Body of pancreas (tissue), 4 donors: ENCODE measurements around the gene SLC20A1. TPM values are rescaled to one million over a fixed set of nuclear protein-coding genes. Genes with fewer than 3 reads are reported as not detected.
"Not testable (repeated sequence)": the region's sequence is repeated elsewhere in the genome, so short reads cannot be mapped to it uniquely, and the experiment has no call there.

Experiments
- ATAC-seq: fragments of 150-250 bp; one replicate; pipeline ENCODE4 v1.9.1; 2016
- DNase-seq, 4 donors: peaks; one replicate each; pipeline ENCODE4 v3.0.0-alpha.2; 2019
- H3K27ac ChIP-seq, 4 donors: fragments of 200-600 bp; sonication (generic); 1 replicate in 3 of 4; 2 replicates in 1 of 4; pipeline versions ENCODE4 v1.5.1 to v1.6.1; 2016 to 2019; ENCODE audit warnings: mild to moderate bottlenecking in 1 of 4, mixed read lengths in 1 of 4, moderate library complexity in 1 of 4
- H3K27me3 ChIP-seq, 2 donors: fragments of 200-600 bp; sonication (generic); one replicate each; pipeline ENCODE4 v1.6.0; 2016; ENCODE audit warnings: mild to moderate bottlenecking in 1 of 2
- H3K36me3 ChIP-seq, 2 donors: fragments of 200-600 bp; sonication (generic); replicated peaks in 1 of 2; 2 replicates each; pipeline ENCODE4 v1.5.1; 2016; ENCODE audit warnings: low read depth in 2 of 2; ENCODE audit not compliant: insufficient read depth in 1 of 2
- H3K4me1 ChIP-seq: fragments of 200-600 bp; sonication (generic); one replicate; pipeline ENCODE4 v1.6.0; 2016
- H3K4me3 ChIP-seq, 2 donors: fragments of 200-600 bp; sonication (generic); 1 replicate in 1 of 2; 2 replicates in 1 of 2; pipeline ENCODE4 v1.5.1; 2016 to 2019
- H3K9me3 ChIP-seq, 3 donors: fragments of 200-600 bp; sonication (generic); 1 replicate in 2 of 3; 2 replicates in 1 of 3; pipeline ENCODE4 v1.5.1; 2016
- POLR2A ChIP-seq, 3 donors: fragments of 450-650 bp; IDR thresholded peaks; one replicate each; pipeline ENCODE4 v1.6.1; 2016; ENCODE audit warnings: antibody characterized with exemption in 3 of 3, mild to moderate bottlenecking in 2 of 3
- WGBS, 2 donors: methylation state at CpG; one replicate each; pipeline ENCODE4 v1.1.5; 2017; 5-methylcytosine and 5-hydroxymethylcytosine counted together
- intact Hi-C: fragments of 100-400 bp; cut with DNase I; formaldehyde crosslinking; loops from one replicate; pipeline ENCODE4 v1.15.1; 2023
- total RNA-seq, 2 donors: library from RNA; depleted of rRNA; stranded (reverse); fragments of >200 nt; gene quantifications; one replicate each; pipeline ENCODE4 v1.1.0, GENCODE V29; 2016
- TF ChIP-seq, protein P1 (sequence below), 7 experiments: fragments of 450-650 bp in 4 of 7; fragments of 200-600 bp in 3 of 7; sonication (generic) in 3 of 7; IDR thresholded peaks; one replicate each; pipeline ENCODE4 v1.5.1; 2016 to 2019; ENCODE audit warnings: antibody characterized with exemption in 7 of 7

The SLC20A1 gene
- total RNA-seq, 2 donors from 2014 or later, result 20.5 to 50.1 TPM

DNA sequence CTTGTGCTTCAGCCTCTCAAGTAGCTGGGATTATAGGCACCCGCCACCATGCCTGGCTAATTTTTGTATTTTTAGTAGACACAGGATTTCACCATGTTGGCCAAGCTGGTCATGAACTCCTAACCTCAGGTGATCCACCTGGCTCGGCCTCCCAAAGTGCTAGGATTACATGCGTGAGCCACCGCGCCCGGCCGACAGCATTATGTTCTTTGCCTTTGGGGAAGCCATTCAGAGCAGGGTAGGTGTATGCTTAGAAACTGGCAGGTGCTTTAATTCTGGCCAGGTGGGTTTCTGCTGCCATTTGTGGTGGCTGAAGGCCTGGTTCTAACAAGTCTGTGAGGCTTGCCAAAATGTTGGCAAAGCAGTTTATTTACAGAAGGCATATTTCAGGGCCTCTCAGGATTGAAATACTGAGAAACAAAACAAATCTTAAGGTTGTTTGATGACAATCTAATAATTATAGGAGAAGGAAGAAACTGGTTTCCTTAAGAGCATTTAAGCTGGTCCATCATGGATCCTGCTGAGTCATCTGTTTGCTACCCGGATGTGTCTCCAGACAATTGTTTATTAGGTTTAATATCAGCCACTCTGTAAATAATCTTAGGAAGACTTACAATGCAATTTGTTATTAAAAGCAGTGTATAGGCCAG, 16.0 kb downstream of the SLC20A1 start:
- no peak for ATAC-seq
- H3K9me3 ChIP-seq, result no peaks in the 10 kb centered on the region
- no peaks in the 10 kb centered on the region for H3K27me3 ChIP-seq
- intact Hi-C loops, result no loop called here
- no peak overlapping the region for H3K27ac ChIP-seq
- TF ChIP-seq, protein P1, sequence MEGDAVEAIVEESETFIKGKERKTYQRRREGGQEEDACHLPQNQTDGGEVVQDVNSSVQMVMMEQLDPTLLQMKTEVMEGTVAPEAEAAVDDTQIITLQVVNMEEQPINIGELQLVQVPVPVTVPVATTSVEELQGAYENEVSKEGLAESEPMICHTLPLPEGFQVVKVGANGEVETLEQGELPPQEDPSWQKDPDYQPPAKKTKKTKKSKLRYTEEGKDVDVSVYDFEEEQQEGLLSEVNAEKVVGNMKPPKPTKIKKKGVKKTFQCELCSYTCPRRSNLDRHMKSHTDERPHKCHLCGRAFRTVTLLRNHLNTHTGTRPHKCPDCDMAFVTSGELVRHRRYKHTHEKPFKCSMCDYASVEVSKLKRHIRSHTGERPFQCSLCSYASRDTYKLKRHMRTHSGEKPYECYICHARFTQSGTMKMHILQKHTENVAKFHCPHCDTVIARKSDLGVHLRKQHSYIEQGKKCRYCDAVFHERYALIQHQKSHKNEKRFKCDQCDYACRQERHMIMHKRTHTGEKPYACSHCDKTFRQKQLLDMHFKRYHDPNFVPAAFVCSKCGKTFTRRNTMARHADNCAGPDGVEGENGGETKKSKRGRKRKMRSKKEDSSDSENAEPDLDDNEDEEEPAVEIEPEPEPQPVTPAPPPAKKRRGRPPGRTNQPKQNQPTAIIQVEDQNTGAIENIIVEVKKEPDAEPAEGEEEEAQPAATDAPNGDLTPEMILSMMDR (IDR thresholded peaks at IDR 0.05), result no peak
- TF ChIP-seq POLR2A (IDR thresholded peaks at IDR 0.05), result no peak
- DNase-seq, result no peak
- peaks cover 12% of the 10 kb centered on the region for H3K4me1 ChIP-seq
- H3K36me3 ChIP-seq, result peaks cover 13 to 17% of the 10 kb centered on the region in 2 donors
- no peak overlapping the region for H3K4me3 ChIP-seq
- WGBS, 2 donors, result 87 to 91% methylated on average over 5 to 8 of the region's 8 CpGs

DNA sequence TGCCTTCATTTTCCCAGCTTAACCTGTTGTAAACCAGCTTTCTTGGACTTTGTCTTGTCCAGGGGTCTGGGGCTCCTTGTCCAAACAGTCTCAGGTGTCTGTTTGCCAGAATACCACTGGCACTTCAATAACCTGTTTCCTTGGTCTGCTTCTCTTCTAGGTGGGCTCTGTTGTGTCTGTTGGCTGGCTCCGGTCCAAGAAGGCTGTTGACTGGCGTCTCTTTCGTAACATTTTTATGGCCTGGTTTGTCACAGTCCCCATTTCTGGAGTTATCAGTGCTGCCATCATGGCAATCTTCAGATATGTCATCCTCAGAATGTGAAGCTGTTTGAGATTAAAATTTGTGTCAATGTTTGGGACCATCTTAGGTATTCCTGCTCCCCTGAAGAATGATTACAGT, 17.0 kb downstream of the SLC20A1 start:
- no peaks in the 10 kb centered on the region for H3K27me3 ChIP-seq
- H3K4me3 ChIP-seq, result no peak overlapping the region
- no peak overlapping the region for H3K27ac ChIP-seq
- H3K36me3 ChIP-seq, result peaks cover 12 to 17% of the 10 kb centered on the region in 2 donors
- no peak for TF ChIP-seq POLR2A (IDR thresholded peaks at IDR 0.05)
- TF ChIP-seq, protein P1 (IDR thresholded peaks at IDR 0.05), result no peak
- no peaks in the 10 kb centered on the region for H3K9me3 ChIP-seq
- 74 to 93% methylated on average over 3 of the region's 3 CpGs for WGBS, 2 donors
- intact Hi-C loops, result no loop called here
- ATAC-seq (no peak), DNase-seq (peak in 2 of 4 donors; percentile 14 to 29)
- H3K4me1 ChIP-seq, result peaks cover 12% of the 10 kb centered on the region

DNA sequence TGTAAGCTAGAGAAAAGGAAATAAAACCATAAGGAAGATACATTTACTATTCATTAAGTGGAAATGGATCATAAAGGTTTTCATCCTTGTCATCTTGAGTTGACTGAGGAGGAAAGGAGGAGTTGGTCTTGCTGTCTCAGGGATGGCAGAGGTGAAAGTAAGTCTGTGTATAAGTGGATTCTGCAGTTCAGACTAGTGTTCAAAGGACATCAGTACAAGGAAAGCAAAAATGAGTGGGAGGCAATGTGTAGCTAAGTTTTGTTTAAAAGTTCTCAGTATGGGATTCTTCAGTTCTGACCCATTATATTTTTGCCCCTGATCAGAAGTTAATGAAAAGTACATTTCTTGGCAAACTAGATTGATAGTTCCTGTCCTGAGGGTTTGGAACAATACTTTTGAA, 18.9 kb downstream of the SLC20A1 start:
- peaks cover 11% of the 10 kb centered on the region for H3K4me1 ChIP-seq
- no peaks in the 10 kb centered on the region for H3K27me3 ChIP-seq
- DNase-seq (no peak), ATAC-seq (no peak)
- TF ChIP-seq POLR2A (IDR thresholded peaks at IDR 0.05), result no peak
- TF ChIP-seq, protein P1 (IDR thresholded peaks at IDR 0.05), result no peak
- H3K4me3 ChIP-seq, result no peak overlapping the region
- no peaks in the 10 kb centered on the region for H3K9me3 ChIP-seq
- H3K36me3 ChIP-seq, result peaks cover 7 to 10% of the 10 kb centered on the region in 2 donors
- no peak overlapping the region for H3K27ac ChIP-seq
- intact Hi-C loops, result no loop called here

DNA sequence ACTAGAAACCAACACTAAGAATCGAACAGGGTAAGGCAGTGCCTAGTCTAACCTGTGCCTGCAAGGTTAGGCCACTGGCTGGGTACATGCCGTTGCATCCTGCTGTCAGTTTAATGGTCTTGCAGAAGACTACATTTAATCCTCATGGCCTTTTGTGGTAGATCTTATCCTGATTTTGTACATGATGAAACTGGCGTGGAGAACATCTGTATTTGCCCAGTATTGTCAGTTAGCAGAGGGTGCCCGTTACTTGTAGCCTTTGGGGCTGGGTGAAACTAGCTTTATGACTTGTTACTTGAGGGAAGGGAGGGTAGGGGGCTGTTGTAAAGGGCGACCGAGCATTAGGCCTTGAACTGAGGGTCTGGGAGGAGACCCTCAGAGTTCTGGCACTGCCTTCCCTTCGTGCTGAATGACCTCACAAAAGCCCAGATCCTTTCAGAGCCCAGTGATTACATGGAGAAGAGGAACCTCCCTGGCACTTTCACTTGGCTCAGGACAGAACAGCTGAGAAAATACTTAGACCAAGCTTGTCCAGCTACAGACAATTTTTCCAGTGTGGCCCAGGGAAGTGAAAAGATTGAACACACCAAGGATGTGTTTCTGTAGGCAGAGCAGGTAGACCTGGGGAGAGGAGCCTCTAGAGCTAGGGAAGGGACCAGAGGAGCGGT, 19.5 kb downstream of the SLC20A1 start:
- Histone ChIP-seq H3K27me3 (no peaks in the 10 kb centered on the region), H3K27ac (no peak overlapping the region), H3K4me3 (no peak overlapping the region), H3K36me3 (peaks cover 6 to 10% of the 10 kb centered on the region in 2 donors), H3K4me1 (peaks cover 6% of the 10 kb centered on the region), H3K9me3 (no peaks in the 10 kb centered on the region)
- ATAC-seq (no peak), DNase-seq (no peak)
- intact Hi-C loops, result no loop called here
- TF ChIP-seq, protein P1 (IDR thresholded peaks at IDR 0.05), result no peak
- TF ChIP-seq POLR2A (IDR thresholded peaks at IDR 0.05), result no peak
- WGBS, 2 donors, result 91 to 95% methylated on average over 8 of the region's 8 CpGs

DNA sequence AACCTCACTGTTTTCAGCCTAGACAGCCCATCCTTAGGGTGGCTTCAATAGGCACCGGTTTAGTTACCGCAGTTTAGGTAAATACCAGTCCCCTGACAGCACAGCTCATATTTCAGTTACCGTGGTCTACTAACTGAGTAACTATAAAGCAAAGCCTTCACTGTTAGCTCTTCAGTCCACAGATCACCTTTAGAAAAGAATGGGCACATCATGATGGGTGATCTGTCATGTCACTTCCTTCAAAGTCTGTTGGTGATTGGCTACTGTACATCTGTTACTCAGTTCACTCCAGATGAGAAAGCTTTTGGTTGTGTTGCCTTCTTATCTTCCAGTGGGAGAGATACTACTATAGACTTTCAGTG, 21.0 kb downstream of the SLC20A1 start:
- WGBS, 2 donors, result 81 to 82% methylated on average over 3 of the region's 3 CpGs
- no peak for DNase-seq
- H3K9me3 ChIP-seq, result no peaks in the 10 kb centered on the region
- peaks cover 3 to 10% of the 10 kb centered on the region in 2 donors for H3K36me3 ChIP-seq
- H3K27me3 ChIP-seq, result no peaks in the 10 kb centered on the region
- H3K27ac ChIP-seq, result no peak overlapping the region
- H3K4me1 ChIP-seq, result no peaks in the 10 kb centered on the region
- no peak for ATAC-seq
- TF ChIP-seq, protein P1 (IDR thresholded peaks at IDR 0.05), result no peak
- TF ChIP-seq POLR2A (IDR thresholded peaks at IDR 0.05), result no peak
- intact Hi-C loops, result no loop called here
- H3K4me3 ChIP-seq, result no peak overlapping the region

DNA sequence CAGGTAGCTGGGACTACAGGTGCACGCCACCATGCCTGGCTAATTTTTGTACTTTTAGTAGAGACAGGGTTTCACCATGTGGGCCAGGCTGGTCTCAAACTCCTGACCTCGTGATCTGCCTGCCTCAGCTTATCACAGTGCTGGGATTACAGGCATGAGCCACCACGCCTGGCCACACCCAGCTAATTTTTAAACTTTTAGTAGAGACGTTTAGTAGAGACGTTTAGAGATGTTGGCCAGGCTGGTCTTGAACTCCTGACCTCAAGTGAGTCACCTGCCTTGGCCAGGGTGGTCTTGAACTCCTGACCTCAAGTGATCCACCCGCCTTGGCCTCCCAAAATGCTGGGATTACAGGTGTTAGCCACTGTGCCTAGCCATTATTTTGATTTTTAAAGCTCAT, 21.8 kb downstream of the SLC20A1 start:
- H3K27ac ChIP-seq, H3K27me3 ChIP-seq, H3K36me3 ChIP-seq, H3K4me3 ChIP-seq, intact Hi-C loops, ATAC-seq, DNase-seq, H3K9me3 ChIP-seq, H3K4me1 ChIP-seq: not testable (repeated sequence)
- 87 to 91% methylated on average over 6 of the region's 6 CpGs for WGBS, 2 donors
